Heart left ventricle (tissue), 13 donors: ENCODE measurements around the gene NAALADL1.

Experiments
- POLR2A ChIP-seq, 2 donors: fragments of 450-650 bp; IDR thresholded peaks; one replicate each; pipeline ENCODE4 v1.6.1; 2017; ENCODE audit warnings: antibody characterized with exemption in 2 of 2, mild to moderate bottlenecking in 2 of 2, moderate library complexity in 2 of 2
- TF ChIP-seq, protein P1 (sequence below), 12 donors: fragments of 200-600 bp; sonication (generic) in 4 of 12; IDR thresholded peaks; one replicate each; pipeline versions ENCODE4 v1.5.0 to v1.8.0; 2018 to 2022; ENCODE audit warnings: antibody characterized with exemption in 12 of 12, mild to moderate bottlenecking in 5 of 12
- donor health status: ischemic (EF 13 %, LVEDD 7.1; RV severe dilation, severe dysfunction).
- donor health status: DM: no; HTN: yes; CAD: no.
- donor health status: DM: no; HTN: no; CAD: no.
- donor health status: ischemic (EF 25% LVEDD 6.9; RV normal size, moderate dysfunction).
- donor health status: ischemic (EF 25% LVEDD 5.7; RV mildly dilated, moderate dysfunction).
- donor health status: ischemic (EF 35%, LVEDD 5.7; RV mildly dilated, moderate dysfunction).
- donor health status: nonischemic (EF 11% LVEDD 7.7; RV severe dilation, severe dysfunction).
- donor health status: DM: yes; HTN: yes; CAD: no.
- donor health status: PGD.
- donor health status: ischemic (EF 29% LVEDD 5.4; RV normal size, mild dysfunction).
- donor health status: nonischemic (EF 23%, LVEDD 6.1; RV moderate dilation, normal function).

DNA sequence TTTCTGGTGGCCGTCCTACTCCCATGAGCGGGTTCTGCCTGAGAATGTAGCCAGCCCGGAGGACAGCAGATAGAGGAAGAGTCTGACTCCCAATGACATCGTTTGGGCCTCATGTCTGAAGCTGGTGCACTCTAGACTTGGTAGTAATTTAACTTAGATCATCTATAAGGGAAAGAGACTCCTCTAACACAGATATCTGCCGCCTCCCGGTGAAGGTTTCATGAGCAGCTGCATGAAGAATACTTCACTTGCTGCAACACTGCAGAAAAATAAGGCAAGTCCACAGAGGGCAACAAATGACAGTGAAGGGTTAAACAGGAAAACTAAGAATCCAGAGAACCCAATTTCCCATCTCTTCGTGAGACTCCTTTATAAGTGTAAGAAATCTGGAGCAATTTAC is 50.3 kb downstream of the NAALADL1 start:
- no peak for TF ChIP-seq POLR2A (IDR thresholded peaks at IDR 0.05)
- TF ChIP-seq, protein P1, sequence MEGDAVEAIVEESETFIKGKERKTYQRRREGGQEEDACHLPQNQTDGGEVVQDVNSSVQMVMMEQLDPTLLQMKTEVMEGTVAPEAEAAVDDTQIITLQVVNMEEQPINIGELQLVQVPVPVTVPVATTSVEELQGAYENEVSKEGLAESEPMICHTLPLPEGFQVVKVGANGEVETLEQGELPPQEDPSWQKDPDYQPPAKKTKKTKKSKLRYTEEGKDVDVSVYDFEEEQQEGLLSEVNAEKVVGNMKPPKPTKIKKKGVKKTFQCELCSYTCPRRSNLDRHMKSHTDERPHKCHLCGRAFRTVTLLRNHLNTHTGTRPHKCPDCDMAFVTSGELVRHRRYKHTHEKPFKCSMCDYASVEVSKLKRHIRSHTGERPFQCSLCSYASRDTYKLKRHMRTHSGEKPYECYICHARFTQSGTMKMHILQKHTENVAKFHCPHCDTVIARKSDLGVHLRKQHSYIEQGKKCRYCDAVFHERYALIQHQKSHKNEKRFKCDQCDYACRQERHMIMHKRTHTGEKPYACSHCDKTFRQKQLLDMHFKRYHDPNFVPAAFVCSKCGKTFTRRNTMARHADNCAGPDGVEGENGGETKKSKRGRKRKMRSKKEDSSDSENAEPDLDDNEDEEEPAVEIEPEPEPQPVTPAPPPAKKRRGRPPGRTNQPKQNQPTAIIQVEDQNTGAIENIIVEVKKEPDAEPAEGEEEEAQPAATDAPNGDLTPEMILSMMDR (IDR thresholded peaks at IDR 0.05): no peak
